ENCODE results near the gene PTPN13. TPM values are rescaled to one million over a fixed set of nuclear protein-coding genes. Genes with fewer than 3 reads are reported as not detected.

Gene PTPN13
- total and polyA plus RNA-seq, 12 donors, result 3.9 to 22.3 (median 14.9) TPM

DNA sequence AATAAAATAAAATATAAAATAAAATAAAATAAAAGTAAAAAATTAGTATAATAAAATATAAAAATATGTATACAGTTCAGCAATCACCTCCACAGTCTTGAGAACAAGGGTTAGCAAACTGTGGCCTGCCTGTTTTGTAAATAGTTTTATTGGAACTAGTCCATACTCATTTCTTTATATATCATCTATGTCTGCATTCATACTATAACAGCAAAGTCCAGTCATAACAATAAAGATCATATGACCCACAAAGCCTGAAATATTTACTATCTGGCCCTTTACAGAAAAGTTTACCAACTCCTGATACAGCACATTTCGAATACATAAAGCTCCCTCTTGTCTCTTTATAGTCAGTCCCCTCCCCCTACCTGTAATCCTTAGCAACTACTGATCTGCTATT lies 143.1 kb downstream of the PTPN13 start:
- 82 to 89% (median 87%) methylated on average over 1 of the region's 1 CpG for WGBS, 4 donors
- no peaks in the 10 kb centered on the region for H3K27me3 ChIP-seq
- no peak for DNase-seq
- no peaks in the 10 kb centered on the region for H3K9me3 ChIP-seq (replicated peaks in 1 of 3)
- intact Hi-C loops (cut with DNase I), result no loop called here
- TF ChIP-seq POLR2A (IDR thresholded peaks at IDR 0.05), result no peak
- TF ChIP-seq, protein P1, sequence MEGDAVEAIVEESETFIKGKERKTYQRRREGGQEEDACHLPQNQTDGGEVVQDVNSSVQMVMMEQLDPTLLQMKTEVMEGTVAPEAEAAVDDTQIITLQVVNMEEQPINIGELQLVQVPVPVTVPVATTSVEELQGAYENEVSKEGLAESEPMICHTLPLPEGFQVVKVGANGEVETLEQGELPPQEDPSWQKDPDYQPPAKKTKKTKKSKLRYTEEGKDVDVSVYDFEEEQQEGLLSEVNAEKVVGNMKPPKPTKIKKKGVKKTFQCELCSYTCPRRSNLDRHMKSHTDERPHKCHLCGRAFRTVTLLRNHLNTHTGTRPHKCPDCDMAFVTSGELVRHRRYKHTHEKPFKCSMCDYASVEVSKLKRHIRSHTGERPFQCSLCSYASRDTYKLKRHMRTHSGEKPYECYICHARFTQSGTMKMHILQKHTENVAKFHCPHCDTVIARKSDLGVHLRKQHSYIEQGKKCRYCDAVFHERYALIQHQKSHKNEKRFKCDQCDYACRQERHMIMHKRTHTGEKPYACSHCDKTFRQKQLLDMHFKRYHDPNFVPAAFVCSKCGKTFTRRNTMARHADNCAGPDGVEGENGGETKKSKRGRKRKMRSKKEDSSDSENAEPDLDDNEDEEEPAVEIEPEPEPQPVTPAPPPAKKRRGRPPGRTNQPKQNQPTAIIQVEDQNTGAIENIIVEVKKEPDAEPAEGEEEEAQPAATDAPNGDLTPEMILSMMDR (IDR thresholded peaks at IDR 0.05), result no peak
- H3K4me1 ChIP-seq (replicated peaks in 1 of 2), result no peaks in the 10 kb centered on the region
- H3K27ac ChIP-seq, result no peak overlapping the region
- no peak overlapping the region for H3K4me3 ChIP-seq
- no peaks in the 10 kb centered on the region for H3K36me3 ChIP-seq (replicated peaks in 1 of 2)

DNA sequence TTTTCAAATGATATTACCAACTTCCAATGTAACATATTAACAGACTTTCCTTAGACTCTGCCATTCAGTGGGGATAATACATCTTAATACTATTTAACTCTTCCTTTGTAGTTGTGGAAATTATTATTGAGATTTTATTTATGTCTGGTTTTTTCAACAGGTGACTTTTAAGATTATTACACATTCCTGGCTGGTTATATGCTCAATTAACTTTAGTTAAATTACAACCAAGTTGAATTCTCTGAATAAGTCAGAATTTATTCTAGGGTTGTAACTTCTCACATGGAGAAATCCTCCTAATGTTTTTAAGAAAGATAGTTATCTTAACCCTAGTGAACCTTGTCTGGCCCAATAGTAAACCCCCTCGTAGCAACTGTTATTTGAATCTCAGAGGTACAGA lies 147.7 kb downstream of the PTPN13 start:
- WGBS, 4 donors, result 89 to 95% (median 92%) methylated on average over 1 of the region's 1 CpG
- intact Hi-C loops (cut with DNase I), result no loop called here
- DNase-seq, result no peak
- no peaks in the 10 kb centered on the region for H3K36me3 ChIP-seq (replicated peaks in 1 of 2)
- H3K4me3 ChIP-seq, result no peak overlapping the region
- TF ChIP-seq, protein P1 (IDR thresholded peaks at IDR 0.05), result no peak
- TF ChIP-seq POLR2A (IDR thresholded peaks at IDR 0.05), result no peak
- no peaks in the 10 kb centered on the region for H3K4me1 ChIP-seq (replicated peaks in 1 of 2)
- H3K27ac ChIP-seq, result no peak overlapping the region
- no peaks in the 10 kb centered on the region for H3K9me3 ChIP-seq (replicated peaks in 1 of 3)
- H3K27me3 ChIP-seq, result no peaks in the 10 kb centered on the region

DNA sequence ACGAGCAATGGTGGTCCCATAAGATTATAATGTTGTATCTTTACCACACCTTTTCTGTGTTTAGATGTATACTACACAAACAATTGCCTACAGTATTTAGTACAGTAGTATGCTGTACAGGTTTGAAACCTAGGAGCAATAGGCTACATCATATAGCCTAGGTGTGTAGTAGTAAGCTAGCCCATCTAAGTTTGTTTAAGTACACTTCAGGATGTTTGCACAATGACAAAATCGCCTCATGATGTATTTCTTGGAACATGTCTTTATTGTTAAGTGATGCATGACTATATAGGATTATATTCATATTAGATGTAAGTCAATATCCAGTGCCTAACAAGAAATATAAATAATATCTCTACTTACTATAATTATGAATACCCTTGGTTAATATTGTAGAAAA lies 150.5 kb downstream of the PTPN13 start:
- no peak for TF ChIP-seq POLR2A (IDR thresholded peaks at IDR 0.05)
- TF ChIP-seq, protein P1 (IDR thresholded peaks at IDR 0.05), result no peak
- intact Hi-C loops (cut with DNase I), result no loop called here

DNA sequence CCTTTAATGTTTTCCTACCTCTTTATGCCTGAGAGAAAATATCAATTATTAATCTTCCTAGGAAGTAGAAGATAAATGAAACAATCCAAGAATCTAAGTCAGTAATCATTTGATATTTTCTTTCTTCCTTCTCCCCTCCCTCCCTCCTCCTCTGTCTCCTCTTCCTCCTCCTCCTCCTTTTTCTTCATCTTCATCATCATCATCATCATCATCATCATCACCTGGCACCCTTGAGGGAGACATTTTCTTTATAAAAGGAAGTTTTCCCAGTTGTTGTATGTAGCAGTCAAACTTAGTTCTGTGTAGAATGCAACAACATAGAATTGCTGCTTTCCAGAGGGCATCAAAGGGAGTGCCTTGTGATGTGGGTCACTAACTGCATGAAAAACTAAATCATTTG lies 155.0 kb downstream of the PTPN13 start:
- Histone ChIP-seq H3K4me1 (replicated peaks in 1 of 2) (no peaks in the 10 kb centered on the region), H3K27me3 (no peaks in the 10 kb centered on the region), H3K36me3 (replicated peaks in 1 of 2) (no peaks in the 10 kb centered on the region), H3K9me3 (replicated peaks in 1 of 3) (no peaks in the 10 kb centered on the region), H3K4me3 (no peak overlapping the region), H3K27ac (no peak overlapping the region)
- intact Hi-C loops (cut with DNase I), result no loop called here
- TF ChIP-seq, protein P1 (IDR thresholded peaks at IDR 0.05), result no peak
- no peak for TF ChIP-seq POLR2A (IDR thresholded peaks at IDR 0.05)
- no peak for DNase-seq

More for the DNA sequence above, 150.5 kb downstream of the PTPN13 start:
- WGBS, 4 donors, result 93 to 96% (median 94%) methylated on average over 2 of the region's 2 CpGs
- Histone ChIP-seq H3K36me3 (replicated peaks in 1 of 2) (no peaks in the 10 kb centered on the region), H3K27ac (no peak overlapping the region), H3K4me1 (replicated peaks in 1 of 2) (no peaks in the 10 kb centered on the region), H3K27me3 (no peaks in the 10 kb centered on the region), H3K4me3 (no peak overlapping the region), H3K9me3 (replicated peaks in 1 of 3) (no peaks in the 10 kb centered on the region)
- DNase-seq, result no peak
